ENCODE results near the gene FALEC.

The FALEC gene

DNA sequence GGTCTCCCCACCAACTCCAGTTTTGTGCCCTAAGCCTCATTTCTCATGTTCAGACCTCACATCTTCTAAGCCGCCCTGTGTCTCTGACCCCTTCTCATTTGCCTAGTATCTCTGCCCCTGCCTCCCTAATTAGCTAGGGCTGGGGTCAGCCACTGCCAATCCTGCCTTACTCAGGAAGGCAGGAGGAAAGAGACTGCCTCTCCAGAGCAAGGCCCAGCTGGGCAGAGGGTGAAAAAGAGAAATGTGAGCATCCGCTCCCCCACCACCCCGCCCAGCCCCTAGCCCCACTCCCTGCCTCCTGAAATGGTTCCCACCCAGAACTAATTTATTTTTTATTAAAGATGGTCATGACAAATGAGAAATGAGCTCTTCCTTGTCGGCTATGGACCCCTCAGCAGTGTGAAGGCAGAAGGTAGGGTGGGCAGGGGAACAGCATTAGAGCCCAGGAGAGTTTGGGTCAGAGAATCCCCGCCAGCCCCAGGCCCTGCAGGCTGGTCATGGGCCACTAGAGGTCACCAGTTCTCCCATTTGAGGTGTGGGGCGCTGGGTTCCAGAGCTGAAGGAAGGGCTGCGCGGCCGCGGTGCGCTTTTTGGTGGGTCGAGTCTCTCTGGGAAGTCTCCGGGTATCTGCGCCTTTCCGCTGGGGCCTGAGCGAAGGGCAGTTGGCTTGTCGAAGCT lies 45.2 kb downstream of the FALEC start:
- no peak for TF ChIP-seq POLR2AphosphoS5 (IDR thresholded peaks at IDR 0.05; ENCODE audit: low read depth, low read length)
- TF ChIP-seq SIN3A (IDR thresholded peaks at IDR 0.05; ENCODE audit: borderline replicate concordance, insufficient read depth, low read length): no peak
- TF ChIP-seq, protein P1, sequence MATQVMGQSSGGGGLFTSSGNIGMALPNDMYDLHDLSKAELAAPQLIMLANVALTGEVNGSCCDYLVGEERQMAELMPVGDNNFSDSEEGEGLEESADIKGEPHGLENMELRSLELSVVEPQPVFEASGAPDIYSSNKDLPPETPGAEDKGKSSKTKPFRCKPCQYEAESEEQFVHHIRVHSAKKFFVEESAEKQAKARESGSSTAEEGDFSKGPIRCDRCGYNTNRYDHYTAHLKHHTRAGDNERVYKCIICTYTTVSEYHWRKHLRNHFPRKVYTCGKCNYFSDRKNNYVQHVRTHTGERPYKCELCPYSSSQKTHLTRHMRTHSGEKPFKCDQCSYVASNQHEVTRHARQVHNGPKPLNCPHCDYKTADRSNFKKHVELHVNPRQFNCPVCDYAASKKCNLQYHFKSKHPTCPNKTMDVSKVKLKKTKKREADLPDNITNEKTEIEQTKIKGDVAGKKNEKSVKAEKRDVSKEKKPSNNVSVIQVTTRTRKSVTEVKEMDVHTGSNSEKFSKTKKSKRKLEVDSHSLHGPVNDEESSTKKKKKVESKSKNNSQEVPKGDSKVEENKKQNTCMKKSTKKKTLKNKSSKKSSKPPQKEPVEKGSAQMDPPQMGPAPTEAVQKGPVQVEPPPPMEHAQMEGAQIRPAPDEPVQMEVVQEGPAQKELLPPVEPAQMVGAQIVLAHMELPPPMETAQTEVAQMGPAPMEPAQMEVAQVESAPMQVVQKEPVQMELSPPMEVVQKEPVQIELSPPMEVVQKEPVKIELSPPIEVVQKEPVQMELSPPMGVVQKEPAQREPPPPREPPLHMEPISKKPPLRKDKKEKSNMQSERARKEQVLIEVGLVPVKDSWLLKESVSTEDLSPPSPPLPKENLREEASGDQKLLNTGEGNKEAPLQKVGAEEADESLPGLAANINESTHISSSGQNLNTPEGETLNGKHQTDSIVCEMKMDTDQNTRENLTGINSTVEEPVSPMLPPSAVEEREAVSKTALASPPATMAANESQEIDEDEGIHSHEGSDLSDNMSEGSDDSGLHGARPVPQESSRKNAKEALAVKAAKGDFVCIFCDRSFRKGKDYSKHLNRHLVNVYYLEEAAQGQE (IDR thresholded peaks at IDR 0.05; ENCODE audit: insufficient read depth in 1 of 2, low read depth in 2 of 2, low read length in 2 of 2): no peak
- TF ChIP-seq TAF1 (IDR thresholded peaks at IDR 0.05; ENCODE audit: borderline replicate concordance, insufficient read depth, low read length): no peak
- TF ChIP-seq FOXP2 (optimal IDR thresholded peaks at IDR 0.05; ENCODE audit: borderline replicate concordance, extremely low read depth, extremely low read length, insufficient read depth): no peak

DNA sequence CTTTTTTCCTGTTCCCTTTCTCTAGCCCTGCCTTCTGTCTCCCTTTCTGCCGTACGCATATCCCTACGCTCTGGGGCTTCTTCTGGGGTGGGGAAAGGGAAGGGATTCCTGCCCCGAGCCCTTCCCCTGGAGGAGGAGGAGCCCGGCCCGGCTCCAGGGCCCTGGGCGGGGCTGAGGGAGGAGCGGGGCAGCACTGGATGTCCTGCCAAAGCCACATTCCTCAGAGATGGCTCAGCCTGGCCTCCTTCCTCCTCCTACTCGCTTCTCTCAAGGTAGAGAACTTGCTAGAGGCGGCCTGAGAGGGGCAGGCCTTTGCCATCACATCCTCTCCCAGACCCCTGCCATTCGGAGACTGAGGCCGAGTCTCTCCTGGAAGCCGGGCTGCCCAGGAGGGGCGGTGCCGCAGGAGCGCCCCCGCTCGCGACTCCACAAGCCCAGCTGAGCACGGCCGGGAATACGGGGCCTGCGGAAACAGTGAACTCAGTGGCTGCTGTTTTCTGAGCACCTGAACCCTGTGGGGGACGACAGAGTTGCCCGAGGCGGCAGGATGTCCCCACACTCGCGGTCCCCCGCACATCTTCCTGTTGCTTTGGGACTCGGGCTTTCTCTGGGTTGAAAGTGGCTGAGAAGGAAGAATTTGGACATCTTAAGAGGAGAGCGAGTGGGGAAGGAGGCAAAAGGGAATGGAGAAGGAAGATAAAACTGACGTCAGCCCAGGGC lies 45.9 kb downstream of the FALEC start:
- TF ChIP-seq TAF1 (IDR thresholded peaks at IDR 0.05; ENCODE audit: borderline replicate concordance, insufficient read depth, low read length): peak; percentile 75; the same call in 1 of the 2 replicates
- no peak for TF ChIP-seq FOXP2 (optimal IDR thresholded peaks at IDR 0.05; ENCODE audit: borderline replicate concordance, extremely low read depth, extremely low read length, insufficient read depth)
- TF ChIP-seq SIN3A (IDR thresholded peaks at IDR 0.05; ENCODE audit: borderline replicate concordance, insufficient read depth, low read length): 0 out of 2 replicates have a peak, but pooled peaks have one; percentile 30
- TF ChIP-seq, protein P1 (IDR thresholded peaks at IDR 0.05; ENCODE audit: insufficient read depth in 1 of 2, low read depth in 2 of 2, low read length in 2 of 2): peak in 1 of 2 experiments; percentile 7; a peak in 1 of 4 replicates
- peak; percentile 74; the same call in 1 of the 2 replicates for TF ChIP-seq POLR2AphosphoS5 (IDR thresholded peaks at IDR 0.05; ENCODE audit: low read depth, low read length)

DNA sequence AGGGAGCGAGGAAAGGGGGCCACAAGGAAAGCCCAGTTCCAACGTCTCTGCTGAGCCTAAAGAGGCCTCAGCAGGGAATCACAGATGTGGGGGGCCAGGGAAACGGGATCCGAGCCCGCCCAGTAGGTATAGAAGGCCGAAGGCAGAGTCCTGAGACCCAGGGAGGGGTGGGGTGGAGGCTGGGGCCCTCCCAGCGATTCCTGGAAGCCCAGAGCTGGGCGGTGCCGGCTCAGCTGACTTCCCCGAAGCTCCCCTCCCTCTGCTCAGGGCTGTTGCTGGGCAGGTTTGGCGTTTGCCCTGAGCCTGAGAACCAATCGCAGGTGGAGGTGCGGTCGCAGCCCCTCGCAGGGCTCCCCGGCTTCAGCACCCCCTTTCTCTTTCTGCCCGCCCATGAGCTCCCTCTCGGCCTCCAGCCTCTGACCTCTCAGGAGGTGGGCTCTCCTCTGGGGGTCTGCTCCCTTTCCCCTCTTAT lies 46.5 kb downstream of the FALEC start:
- no peak for TF ChIP-seq POLR2AphosphoS5 (IDR thresholded peaks at IDR 0.05; ENCODE audit: low read depth, low read length)
- no peak for TF ChIP-seq FOXP2 (optimal IDR thresholded peaks at IDR 0.05; ENCODE audit: borderline replicate concordance, extremely low read depth, extremely low read length, insufficient read depth)
- TF ChIP-seq, protein P1 (IDR thresholded peaks at IDR 0.05; ENCODE audit: insufficient read depth in 1 of 2, low read depth in 2 of 2, low read length in 2 of 2): 0 out of 4 replicates have a peak, but pooled peaks of 1 of the 2 experiments have one; percentile 31
- 0 out of 2 replicates have a peak, but pooled peaks have one; percentile 49 for TF ChIP-seq TAF1 (IDR thresholded peaks at IDR 0.05; ENCODE audit: borderline replicate concordance, insufficient read depth, low read length)
- TF ChIP-seq SIN3A (IDR thresholded peaks at IDR 0.05; ENCODE audit: borderline replicate concordance, insufficient read depth, low read length): 0 out of 2 replicates have a peak, but pooled peaks have one; percentile 55

DNA sequence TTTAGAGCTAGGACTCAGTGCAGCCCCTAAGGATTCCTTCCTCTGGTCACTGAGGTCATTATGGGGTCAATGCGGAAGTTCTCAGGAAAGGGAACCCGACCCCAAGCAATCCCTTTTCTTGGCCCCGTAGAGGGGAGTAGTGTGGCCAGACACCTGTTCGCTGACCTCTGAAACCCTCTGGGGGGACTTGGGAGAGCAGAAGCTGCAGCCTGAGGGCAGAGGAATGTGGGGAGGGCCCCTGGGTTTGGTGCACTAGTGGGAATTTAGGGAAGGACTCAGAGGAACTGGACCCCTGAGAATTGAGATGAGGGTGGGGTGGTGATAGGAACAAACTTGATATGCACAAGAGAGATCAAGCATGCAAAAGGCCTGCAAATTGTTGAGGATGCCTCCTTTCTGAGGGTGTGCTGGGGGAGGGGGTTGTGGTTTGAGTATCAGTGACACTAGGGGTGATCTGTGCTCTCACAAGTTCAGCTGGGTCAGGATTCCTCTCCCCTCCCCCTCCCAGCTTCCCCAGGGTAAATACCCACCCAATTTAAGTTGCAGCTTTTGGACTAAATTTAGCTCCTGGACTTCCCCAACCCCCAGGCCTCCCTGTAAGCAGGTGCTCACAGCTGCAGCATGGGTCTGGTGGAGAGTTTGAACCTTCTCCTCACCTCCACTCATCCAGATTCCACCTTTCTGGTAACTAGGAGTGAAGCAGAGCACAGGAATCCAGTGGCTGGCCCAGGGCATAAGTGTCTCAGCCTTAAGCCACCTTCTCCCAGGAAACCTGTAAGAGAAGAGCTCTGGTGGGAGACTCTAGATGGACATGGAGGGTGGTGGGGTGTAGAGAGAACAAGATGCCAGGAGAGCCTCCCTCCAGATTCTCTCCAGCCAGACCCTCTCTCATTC lies 47.1 kb downstream of the FALEC start:
- no peak for TF ChIP-seq SIN3A (IDR thresholded peaks at IDR 0.05; ENCODE audit: borderline replicate concordance, insufficient read depth, low read length)
- no peak for TF ChIP-seq FOXP2 (optimal IDR thresholded peaks at IDR 0.05; ENCODE audit: borderline replicate concordance, extremely low read depth, extremely low read length, insufficient read depth)
- TF ChIP-seq, protein P1 (IDR thresholded peaks at IDR 0.05; ENCODE audit: insufficient read depth in 1 of 2, low read depth in 2 of 2, low read length in 2 of 2): no peak
- TF ChIP-seq TAF1 (IDR thresholded peaks at IDR 0.05; ENCODE audit: borderline replicate concordance, insufficient read depth, low read length): no peak
- no peak for TF ChIP-seq POLR2AphosphoS5 (IDR thresholded peaks at IDR 0.05; ENCODE audit: low read depth, low read length)

Data from PFSK-1 (cell line).